GM12801 (cell line): ENCODE measurements around the gene CNTN5.

Experiments
- CTCF ChIP-seq: IDR thresholded peaks from one replicate; pipeline ENCODE4 v1.5.1; 2011; ENCODE audit warnings: control low read depth; ENCODE audit not compliant: insufficient read length; ENCODE audit errors: extremely low read depth

CNTN5 gene

GRCh38 chr11:99645934-99646333 lies 625.2 kb downstream of the CNTN5 start:
- TF ChIP-seq CTCF: no peak

GRCh38 chr11:99670067-99670676 lies 649.4 kb downstream of the CNTN5 start:
- no peak for TF ChIP-seq CTCF

- no peak for TF ChIP-seq CTCF
Measured at GRCh38 chr11:99671808-99672409, 651.2 kb downstream of the CNTN5 start.

GRCh38 chr11:99676292-99676691 lies 655.5 kb downstream of the CNTN5 start:
- no peak for TF ChIP-seq CTCF

GRCh38 chr11:99682171-99682570 lies 661.4 kb downstream of the CNTN5 start:
- no peak for TF ChIP-seq CTCF

- no peak for TF ChIP-seq CTCF
Measured at GRCh38 chr11:99682646-99683045, 661.9 kb downstream of the CNTN5 start.

GRCh38 chr11:99683933-99684332 lies 663.2 kb downstream of the CNTN5 start:
- TF ChIP-seq CTCF: no peak
